Endothelial cell of umbilical vein (primary cell): ENCODE measurements around the gene RPP25L. TPM values are rescaled to one million over a fixed set of nuclear protein-coding genes. Genes with fewer than 3 reads are reported as not detected.

ENCODE experiments used
- BruUV-seq: library from RNA; stranded (reverse); fragments of 400-500 nt; replicated peaks from 2 replicates; lab custom pipeline; 2021; lab: Mats Ljungman, UMichigan
- CTCF ChIA-PET: fragments of 300-600, 350-600 bp; sonication (Branson Sonifier 250); formaldehyde crosslinking; loops from one replicate; lab custom pipeline; 2021; ENCODE audit warnings: antibody characterized with exemption, inconsistent platforms; lab: Charles Lee
- POLR2A ChIA-PET: fragments of 300-600, 350-600 bp; sonication (Branson Sonifier 250); formaldehyde crosslinking; loops from one replicate; lab custom pipeline; 2021; ENCODE audit warnings: antibody characterized with exemption, inconsistent platforms; lab: Charles Lee
- DNase-seq: peaks from one replicate; pipeline ENCODE4 v3.0.0-alpha.2; 2011; ENCODE audit warnings: low read depth, low spot score
- FAIRE-seq: peaks from 2 replicates; lab custom pipeline; 2011; peaks lifted over from hg19 to GRCh38; lab: Jason Lieb, UNC
- H2AFZ ChIP-seq: 2 replicates; pipeline ENCODE4 v1.6.0; 2012; ENCODE audit warnings: low read depth, low read length, control low read depth, inconsistent platforms
- H3K27ac ChIP-seq: 2 replicates; pipeline ENCODE4 v1.5.1; 2011; ENCODE audit warnings: low read depth, mild to moderate bottlenecking, control low read depth, low read length, moderate library complexity; ENCODE audit not compliant: insufficient read depth
- H3K27me3 ChIP-seq, 2 experiments: 2 replicates each; pipeline versions ENCODE4 v1.6.0 to v1.6.1; 2011; ENCODE audit warnings: low read length in 2 of 2, mixed read lengths in 1 of 2; ENCODE audit not compliant: control insufficient read depth in 2 of 2, insufficient read depth in 2 of 2
- H3K36me3 ChIP-seq, 2 experiments: 2 replicates in 1 of 2; 3 replicates in 1 of 2; pipeline ENCODE4 v1.5.1; 2011; ENCODE audit warnings: low read length in 2 of 2, mild to moderate bottlenecking in 1 of 2, moderate library complexity in 1 of 2; ENCODE audit not compliant: control insufficient read depth in 2 of 2, insufficient read depth in 2 of 2; ENCODE audit errors: extremely low read depth in 1 of 2
- H3K4me1 ChIP-seq: 3 replicates; pipeline ENCODE4 v1.5.1; 2011; ENCODE audit warnings: mild to moderate bottlenecking, low read length; ENCODE audit not compliant: control insufficient read depth, insufficient read depth; ENCODE audit errors: extremely low read depth
- H3K4me2 ChIP-seq: 2 replicates; pipeline ENCODE4 v1.6.1; 2011; ENCODE audit warnings: low read length, control low read depth, mixed read lengths; ENCODE audit not compliant: insufficient read depth
- H3K4me3 ChIP-seq, 3 experiments: fragments of 200-600 bp in 1 of 3; sonication (generic), shearing (Covaris generic) in 1 of 3; replicated peaks in 1 of 3; 2 replicates each; pipeline ENCODE4 v1.5.1; 2011 to 2016; ENCODE audit warnings: control low read depth in 3 of 3, low read length in 3 of 3, mild to moderate bottlenecking in 2 of 3, inconsistent platforms in 1 of 3, low read depth in 1 of 3, moderate library complexity in 1 of 3; ENCODE audit not compliant: insufficient read depth in 1 of 3
- H3K79me2 ChIP-seq: 2 replicates; pipeline ENCODE4 v1.6.0; 2012; ENCODE audit warnings: low read length, inconsistent platforms; ENCODE audit not compliant: control insufficient read depth, insufficient read depth
- H3K9ac ChIP-seq: replicated peaks from 2 replicates; pipeline ENCODE3; 2011; ENCODE audit warnings: low read length, control low read depth; ENCODE audit not compliant: insufficient read depth; ENCODE audit errors: extremely low read depth
- H3K9me1 ChIP-seq: replicated peaks from 3 replicates; pipeline ENCODE4 v1.6.0; 2011; ENCODE audit warnings: mild to moderate bottlenecking, low read length; ENCODE audit not compliant: control insufficient read depth, insufficient read depth; ENCODE audit errors: extremely low read depth
- H3K9me3 ChIP-seq: replicated peaks from 2 replicates; pipeline ENCODE4 v1.5.1; 2012; ENCODE audit warnings: low read length, inconsistent platforms; ENCODE audit not compliant: control insufficient read depth, insufficient read depth
- H4K20me1 ChIP-seq: replicated peaks from 2 replicates; pipeline ENCODE3; 2011; ENCODE audit warnings: mild to moderate bottlenecking, low read length; ENCODE audit not compliant: control insufficient read depth, insufficient read depth; ENCODE audit errors: extremely low read depth
- FOS ChIP-seq: IDR thresholded peaks from 2 replicates; pipeline ENCODE4 v1.6.1; 2011; ENCODE audit warnings: mild to moderate bottlenecking, low read length, moderate library complexity, borderline replicate concordance; ENCODE audit not compliant: insufficient read depth
- GATA2 ChIP-seq: IDR thresholded peaks from 2 replicates; pipeline ENCODE4 v1.7.0; 2011; ENCODE audit warnings: low read depth, mild to moderate bottlenecking, moderate library complexity, mixed read lengths, low read length; ENCODE audit not compliant: insufficient read length, insufficient read depth
- POLR2A ChIP-seq: IDR thresholded peaks from 2 replicates; pipeline ENCODE4 v1.6.1; 2012; ENCODE audit warnings: low read depth, mild to moderate bottlenecking, control low read depth, low read length
- dilution Hi-C: fragments of 300-500 bp; cut with MboI; formaldehyde crosslinking; loops from one replicate; pipeline ENCODE4 v1.15.0; 2019; ENCODE audit warnings: low sequenced_read_pairs; ENCODE audit not compliant: extremely low pct_ligation_motif_present
- intact Hi-C: fragments of 100-400 bp; cut with micrococcal nuclease; formaldehyde crosslinking; loops from one replicate; pipeline ENCODE4 v1.10.0; 2022
- polyA plus RNA-seq, 4 experiments: library from polyadenylated mRNA; depleted of rRNA in 3 of 4; stranded (reverse) in 3 of 4; unstranded in 1 of 4; fragments of >200 nt; gene quantifications; 2 replicates each; pipeline versions ENCODE4 v1.2.1 to v1.2.3, GENCODE V29; 2011 to 2012; ENCODE audit warnings: missing spikeins in 1 of 4
- total RNA-seq: library from RNA; stranded (reverse); gene quantifications from 2 replicates; pipeline ENCODE4 v1.2.3, GENCODE V29; 2021
- TF ChIP-seq, protein P1 (sequence below): IDR thresholded peaks from 2 replicates; pipeline ENCODE4 v1.6.1; 2011; ENCODE audit not compliant: insufficient read depth, insufficient read length
- TF ChIP-seq, protein P2 (sequence below), 2 donors: IDR thresholded peaks; 1 replicate in 1 of 2; 2 replicates in 1 of 2; pipeline ENCODE4 v1.5.1; 2011; ENCODE audit warnings: low read length in 2 of 2, mild to moderate bottlenecking in 2 of 2, moderate library complexity in 2 of 2, control low read depth in 1 of 2, inconsistent platforms in 1 of 2, low read depth in 1 of 2; ENCODE audit not compliant: insufficient read depth in 1 of 2; ENCODE audit errors: extremely low read depth in 1 of 2

The RPP25L gene
- total and polyA plus RNA-seq, 2 donors (not counting 3 experiments of a cell fraction or from before 2014, with no cell fraction given) = 15.7 to 41.0 TPM

DNA sequence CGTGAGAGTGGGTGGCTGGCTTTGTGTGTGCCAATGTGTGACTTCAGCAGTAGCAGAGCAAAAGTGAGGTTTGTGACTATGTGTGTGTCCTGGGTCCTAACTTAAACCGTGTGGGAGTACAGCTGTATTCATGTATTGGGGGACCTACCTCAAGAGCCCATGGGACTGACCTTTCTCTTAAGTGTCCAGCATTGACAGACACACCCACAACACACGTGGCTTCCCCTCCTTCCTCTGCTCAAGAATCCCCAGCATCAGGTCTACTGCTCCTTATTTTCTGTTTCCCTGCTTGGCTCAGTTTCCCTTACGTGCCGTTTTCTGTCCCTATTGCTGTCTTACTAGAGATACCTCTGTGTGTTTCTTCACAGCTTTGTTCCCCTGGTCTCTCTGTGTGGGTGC, 40.7 kb upstream of the RPP25L start:
- Histone ChIP-seq H3K36me3 (peaks cover 0 to 14% of the 10 kb centered on the region in 2 experiments), H3K9ac (no peak overlapping the region), H3K4me1 (peaks cover 26% of the 10 kb centered on the region), H3K79me2 (peaks cover under 1% of the 10 kb centered on the region), H3K4me3 (peak overlapping the region in 1 of 3 experiments; percentile 13), H3K27me3 (no peaks in the 10 kb centered on the region), H3K9me3 (no peaks in the 10 kb centered on the region), H3K9me1 (no peaks in the 10 kb centered on the region), H2AFZ (peak overlapping the region; percentile 43), H3K27ac (no peak overlapping the region), H3K4me2 (peak overlapping the region; percentile 44), H4K20me1 (no peaks in the 10 kb centered on the region)
- POLR2A ChIA-PET = no interaction called here
- DNase-seq (no peak), FAIRE-seq (peak; percentile 8)
- intact Hi-C loops = loop anchor here (1.0 kb wide), 1 partner anchor 13 kb away; no protein-coding TSS in a partner anchor
- dilution Hi-C loops = no loop called here
- CTCF ChIA-PET = interaction anchor here (2.2 kb wide), 1 partner anchor 12 kb away, joined by 7 read pairs; no protein-coding TSS in a partner anchor
- no TSS peak for BruUV-seq
- TF ChIP-seq, protein P1, sequence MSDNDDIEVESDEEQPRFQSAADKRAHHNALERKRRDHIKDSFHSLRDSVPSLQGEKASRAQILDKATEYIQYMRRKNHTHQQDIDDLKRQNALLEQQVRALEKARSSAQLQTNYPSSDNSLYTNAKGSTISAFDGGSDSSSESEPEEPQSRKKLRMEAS = no peak
- no peak for TF ChIP-seq POLR2A
- no peak for TF ChIP-seq FOS
- TF ChIP-seq, protein P2, sequence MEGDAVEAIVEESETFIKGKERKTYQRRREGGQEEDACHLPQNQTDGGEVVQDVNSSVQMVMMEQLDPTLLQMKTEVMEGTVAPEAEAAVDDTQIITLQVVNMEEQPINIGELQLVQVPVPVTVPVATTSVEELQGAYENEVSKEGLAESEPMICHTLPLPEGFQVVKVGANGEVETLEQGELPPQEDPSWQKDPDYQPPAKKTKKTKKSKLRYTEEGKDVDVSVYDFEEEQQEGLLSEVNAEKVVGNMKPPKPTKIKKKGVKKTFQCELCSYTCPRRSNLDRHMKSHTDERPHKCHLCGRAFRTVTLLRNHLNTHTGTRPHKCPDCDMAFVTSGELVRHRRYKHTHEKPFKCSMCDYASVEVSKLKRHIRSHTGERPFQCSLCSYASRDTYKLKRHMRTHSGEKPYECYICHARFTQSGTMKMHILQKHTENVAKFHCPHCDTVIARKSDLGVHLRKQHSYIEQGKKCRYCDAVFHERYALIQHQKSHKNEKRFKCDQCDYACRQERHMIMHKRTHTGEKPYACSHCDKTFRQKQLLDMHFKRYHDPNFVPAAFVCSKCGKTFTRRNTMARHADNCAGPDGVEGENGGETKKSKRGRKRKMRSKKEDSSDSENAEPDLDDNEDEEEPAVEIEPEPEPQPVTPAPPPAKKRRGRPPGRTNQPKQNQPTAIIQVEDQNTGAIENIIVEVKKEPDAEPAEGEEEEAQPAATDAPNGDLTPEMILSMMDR (IDR thresholded peaks at IDR 0.05; ENCODE audit: extremely low read depth in 1 of 2, insufficient read depth in 1 of 2, low read depth in 1 of 2, low read length in 2 of 2) = no peak
- TF ChIP-seq GATA2 = no peak
